NB4 (cell line): ENCODE measurements around the gene PDE1A.

Experiments
- CTCF ChIP-seq: IDR thresholded peaks from one replicate; pipeline ENCODE4 v1.5.1; 2012; ENCODE audit warnings: low read depth, low read length
- POLR2A ChIP-seq: IDR thresholded peaks from 2 replicates; pipeline ENCODE4 v1.6.1; 2011; ENCODE audit warnings: mild to moderate bottlenecking; ENCODE audit not compliant: insufficient read length; ENCODE audit errors: extremely low read depth

GRCh38 chr2:182446087-182446486, 19.3 kb upstream of the PDE1A start:
- no peak for TF ChIP-seq CTCF
- no peak for TF ChIP-seq POLR2A
